A549 (cell line): ENCODE data around the gene ENGASE.

Experiments used
- CBX2 ChIP-seq: fragments of 200-600 bp; sonication (generic); IDR thresholded peaks from 2 replicates; pipeline ENCODE4 v1.6.1; 2016; ENCODE audit warnings: low read depth, mild to moderate bottlenecking, borderline replicate concordance
- CBX8 ChIP-seq: fragments of 200-600 bp; sonication (generic); IDR thresholded peaks from 2 replicates; pipeline ENCODE4 v1.6.1; 2016
- CTCF ChIP-seq: fragments of >200 bp; sonication (Bioruptor Twin); formaldehyde crosslinking; IDR thresholded peaks from 3 replicates; pipeline ENCODE4 v1.5.1; 2016
- EP300 ChIP-seq, 2 experiments: fragments of >200 bp; sonication (Bioruptor Twin); formaldehyde crosslinking; IDR thresholded peaks; 2 replicates in 1 of 2; 3 replicates in 1 of 2; pipeline ENCODE4 v1.6.1; 2016 to 2017
- HDAC2 ChIP-seq: fragments of 200-600 bp; sonication (generic); IDR thresholded peaks from 2 replicates; pipeline ENCODE4 v1.6.1; 2016
- MYC ChIP-seq: IDR thresholded peaks from 2 replicates; pipeline ENCODE4 v1.6.1; 2012; ENCODE audit warnings: mild to moderate bottlenecking, inconsistent platforms, low read length, improper control_type of control experiment, borderline replicate concordance
- RFX5 ChIP-seq: fragments of 450-650 bp; IDR thresholded peaks from 2 replicates; pipeline ENCODE4 v1.7.1; 2014; ENCODE audit warnings: antibody characterized with exemption, mild to moderate bottlenecking, moderate library complexity
- ZC3H11A ChIP-seq: fragments of 450-650 bp; IDR thresholded peaks from 2 replicates; pipeline ENCODE4 v1.6.1; 2014; ENCODE audit warnings: antibody characterized with exemption, mild to moderate bottlenecking

- TF ChIP-seq CBX2 = no peak
- no peak for TF ChIP-seq CTCF
- no peak for TF ChIP-seq ZC3H11A
- TF ChIP-seq EP300 (IDR thresholded peaks at IDR 0.05) = no peak
- no peak for TF ChIP-seq HDAC2
- no peak for TF ChIP-seq RFX5
- TF ChIP-seq CBX8 = no peak
- no peak for TF ChIP-seq MYC
Observed at GRCh38 chr17:79047291-79047920, 27.2 kb upstream of the ENGASE start.
